Left ventricle myocardium superior (tissue), 1 donor: ENCODE results near the gene ST6GALNAC6. TPM values are rescaled to one million over a fixed set of nuclear protein-coding genes. Genes with fewer than 3 reads are reported as not detected.
A peak's percentile ranks its signal among the peaks of the same experiment; 100 is the strongest.

Source experiments
- ATAC-seq: fragments of 200-7000 bp; cut with Tn5 transposase; one replicate; pipeline ENCODE4 v1.9.1; 2020; ENCODE audit warnings: mild to moderate bottlenecking, moderate library complexity
- DNase-seq: peaks from one replicate; pipeline ENCODE4 v3.0.0-alpha.2; 2020
- intact Hi-C: fragments of 100-400 bp; cut with micrococcal nuclease; formaldehyde crosslinking; loops from one replicate; pipeline ENCODE4 v1.11.0; 2022
- total RNA-seq: library from RNA; stranded (reverse); fragmentation: NEBNext Ultra II Directional; extraction: Animal tissue kit (Norgen Biotek cat#: 25700); gene quantifications from one replicate; pipeline ENCODE4 v1.2.1, GENCODE V29; 2021
- donor health status: DM: no; HTN: yes; CAD: no; lungs with severe emphysema.

The ST6GALNAC6 gene
- total RNA-seq, 1 donor from 2014 or later = 50.5 TPM

DNA sequence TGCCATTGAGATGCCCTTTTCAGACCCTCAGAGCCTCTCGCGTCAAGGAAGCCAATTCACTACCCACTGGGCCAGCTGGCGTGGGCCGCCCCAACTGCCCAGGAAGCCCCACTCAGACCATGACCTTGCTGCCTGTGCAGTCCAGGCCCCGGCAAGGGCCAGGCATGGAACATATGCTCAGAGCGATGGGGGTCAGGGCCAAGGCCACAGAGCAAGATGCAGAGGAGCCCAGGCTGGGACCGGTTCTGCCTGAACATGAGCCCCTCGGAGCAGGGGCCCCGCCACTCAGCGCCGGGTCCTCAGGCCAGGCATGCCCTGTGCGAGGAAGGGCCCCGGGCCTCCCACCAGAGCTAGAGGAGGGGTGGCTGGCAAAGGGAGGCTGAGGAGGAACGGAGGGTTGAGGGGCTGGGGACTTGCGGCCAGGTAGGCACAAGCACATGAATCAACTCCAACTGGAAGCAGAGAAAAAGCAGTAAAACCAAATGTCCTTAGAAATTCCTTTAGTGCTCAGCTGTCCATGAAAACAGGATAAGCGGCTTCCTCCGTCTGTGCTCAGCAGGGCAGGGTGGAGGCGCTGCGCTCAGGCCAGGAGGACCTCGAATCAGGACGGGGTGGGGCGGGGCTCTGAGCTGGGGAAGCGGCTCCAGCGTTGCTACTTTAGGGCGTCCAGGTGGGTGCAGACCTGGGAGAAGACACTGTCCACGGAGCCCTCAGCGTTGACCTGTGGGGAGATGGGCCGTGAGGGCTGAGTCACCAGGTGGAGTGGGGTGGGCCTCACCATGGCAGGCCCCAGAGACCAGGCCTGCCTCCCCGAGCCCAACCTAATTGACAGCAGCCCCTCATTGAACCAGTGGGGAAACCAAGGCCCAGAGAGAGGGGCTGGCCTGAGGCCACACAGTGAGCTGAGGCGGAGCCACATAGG, 31.8 kb downstream of the ST6GALNAC6 start:
- intact Hi-C loops = no loop called here
- peak; percentile 69 for DNase-seq
- ATAC-seq = peak; percentile 18

DNA sequence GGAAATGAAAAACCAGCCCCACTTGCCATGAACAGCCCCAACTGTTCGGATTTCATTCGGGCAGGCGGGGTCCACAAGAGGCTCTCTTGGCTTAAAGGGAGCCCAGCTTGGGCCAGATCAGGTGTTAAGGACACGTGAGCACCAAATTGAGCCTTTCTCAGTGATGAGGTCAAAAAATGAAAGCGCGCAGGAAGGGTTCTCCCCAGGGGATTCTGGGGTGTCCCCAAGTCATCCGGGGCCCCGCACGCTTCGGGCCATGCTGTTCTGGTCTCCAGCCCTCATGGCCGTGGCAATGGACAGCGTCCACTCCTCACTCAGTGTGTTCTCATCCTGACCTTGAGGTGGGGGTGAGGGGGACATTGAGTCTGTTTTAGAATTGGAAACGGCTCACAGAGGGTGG, 32.9 kb downstream of the ST6GALNAC6 start:
- DNase-seq (no peak), ATAC-seq (no peak)
- intact Hi-C loops = no loop called here

DNA sequence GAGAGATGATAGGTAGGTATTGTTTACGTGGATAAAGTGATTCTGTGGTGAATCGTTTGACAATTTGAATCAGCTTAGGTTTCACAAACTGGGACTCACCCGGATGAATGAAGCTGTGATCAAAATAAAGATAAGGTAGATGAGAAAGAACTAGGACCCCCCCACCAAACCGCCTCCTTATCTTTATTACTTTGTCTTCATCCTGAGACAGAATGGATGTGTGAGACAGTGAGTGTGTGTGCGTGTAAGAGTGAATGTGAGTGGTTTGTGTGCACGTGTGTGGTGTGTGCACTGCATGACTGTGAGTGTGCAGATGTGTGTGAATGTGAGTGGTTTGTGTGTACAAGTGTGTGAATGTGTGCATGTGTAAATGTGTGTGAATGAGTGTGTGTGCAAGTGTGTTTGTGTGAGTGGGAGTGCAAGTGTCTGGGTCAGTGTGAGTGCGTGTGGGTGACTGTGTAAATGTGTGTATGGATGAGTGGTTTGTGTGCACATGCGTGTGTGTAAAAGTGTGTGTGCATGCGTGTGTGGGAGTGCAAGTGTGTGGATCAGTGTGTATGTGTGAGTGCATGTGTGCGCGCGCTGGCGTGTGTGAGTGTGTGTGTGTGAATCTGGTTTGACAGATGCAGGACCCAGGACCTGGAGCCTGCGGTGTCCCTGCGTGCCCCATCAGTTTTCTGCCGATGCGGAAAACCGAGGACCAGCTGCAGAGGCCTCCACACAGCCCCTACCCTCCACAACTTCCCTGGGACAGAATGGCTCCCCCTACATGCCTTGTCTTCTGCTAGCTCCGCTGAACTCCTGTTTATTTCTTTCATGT, 33.5 kb downstream of the ST6GALNAC6 start:
- no peak for DNase-seq
- intact Hi-C loops = no loop called here
- no peak for ATAC-seq

- intact Hi-C loops = no loop called here
- no peak for ATAC-seq
- no peak for DNase-seq
Measured at GRCh38 chr9:127863191-127863621, 36.2 kb downstream of the ST6GALNAC6 start.

DNA sequence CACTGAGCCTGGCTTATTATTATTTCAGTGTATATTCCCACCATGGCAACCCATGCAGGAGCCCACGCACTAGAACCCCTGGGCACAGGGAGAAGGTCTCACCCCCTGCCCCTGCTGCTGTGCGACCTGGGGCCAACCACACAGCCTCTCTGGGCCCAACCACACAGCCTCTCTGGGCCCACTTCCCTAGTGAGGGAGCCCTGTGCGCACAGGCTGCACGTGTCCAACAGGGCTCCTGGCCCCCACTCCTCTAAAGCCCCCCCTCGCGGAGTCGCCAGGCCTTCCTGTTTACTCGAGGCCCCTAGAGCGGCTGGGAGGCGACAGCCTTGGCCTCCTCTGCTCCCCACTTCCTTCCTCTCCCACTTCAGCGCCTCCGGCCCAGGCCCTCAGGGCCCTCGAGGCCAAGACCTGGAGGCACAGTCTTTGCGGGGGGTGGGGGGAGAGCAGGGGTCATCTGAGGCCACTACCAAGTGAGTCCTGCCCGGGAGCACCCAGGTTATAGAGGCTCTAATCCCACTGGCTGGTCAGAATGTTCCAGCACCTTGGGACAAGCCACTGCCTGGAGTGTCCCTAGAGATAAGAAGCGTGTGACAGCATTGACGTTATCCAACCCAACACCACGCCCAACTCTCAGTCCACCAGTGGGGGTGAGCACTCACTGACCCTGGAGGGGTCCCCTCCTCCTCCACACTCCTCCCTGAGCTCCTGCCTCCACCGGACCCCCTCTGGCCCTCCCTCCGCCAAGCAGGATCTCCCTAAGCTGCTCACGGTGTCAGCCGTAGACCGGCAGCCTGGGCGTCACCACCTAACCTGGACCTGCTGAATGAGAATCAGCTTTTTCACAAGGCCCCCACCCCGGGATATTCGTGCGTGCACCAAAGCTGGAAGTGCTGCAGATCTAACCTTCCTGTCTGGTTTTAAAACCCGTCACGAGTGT, 37.1 kb downstream of the ST6GALNAC6 start:
- ATAC-seq = peak; percentile 80
- DNase-seq = peak; percentile 90
- intact Hi-C loops = no loop called here

DNA sequence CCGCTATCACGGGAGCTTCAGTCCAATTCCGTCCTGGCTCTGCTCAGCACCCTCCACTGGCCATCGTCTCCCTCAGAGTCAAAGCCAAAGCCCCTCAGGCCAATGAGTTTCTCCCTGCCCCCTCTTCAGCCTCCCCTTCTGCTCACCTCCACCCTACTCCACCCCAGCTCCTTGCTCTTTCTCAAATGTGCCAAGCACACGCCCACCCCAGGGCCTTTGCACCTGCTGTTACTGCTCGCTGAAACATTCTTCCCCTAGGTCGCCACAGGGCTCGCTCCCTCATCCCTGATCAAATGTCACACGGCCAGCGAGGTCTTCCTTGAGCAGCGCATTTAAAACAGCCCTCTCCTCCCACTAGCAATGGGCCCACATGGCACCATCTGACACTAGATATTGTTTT, 38.6 kb downstream of the ST6GALNAC6 start:
- intact Hi-C loops = no loop called here

DNA sequence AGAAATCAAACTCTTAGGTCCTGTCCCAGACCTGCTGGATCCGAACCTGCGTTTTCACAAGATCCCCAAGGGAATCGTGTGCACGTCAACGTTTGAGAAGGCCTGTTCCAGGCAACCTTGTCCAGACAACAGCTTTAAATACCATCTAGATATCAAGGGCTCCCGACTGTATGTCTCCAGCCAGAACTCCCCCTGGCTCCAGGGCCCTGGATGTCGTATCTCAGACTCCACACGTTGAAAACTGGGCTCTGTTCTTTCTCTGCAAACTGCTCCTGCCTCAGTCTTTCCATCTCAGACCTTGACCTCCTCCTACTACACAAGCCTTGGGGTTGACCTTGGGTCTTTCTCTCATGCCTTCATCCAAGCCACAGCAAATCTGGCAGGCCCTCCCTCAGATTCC, 39.1 kb downstream of the ST6GALNAC6 start:
- DNase-seq (peak; percentile 66), ATAC-seq (peak; percentile 45)
- intact Hi-C loops = no loop called here

More for the DNA sequence above, 38.6 kb downstream of the ST6GALNAC6 start:
- no peak for ATAC-seq
- DNase-seq = no peak

DNA sequence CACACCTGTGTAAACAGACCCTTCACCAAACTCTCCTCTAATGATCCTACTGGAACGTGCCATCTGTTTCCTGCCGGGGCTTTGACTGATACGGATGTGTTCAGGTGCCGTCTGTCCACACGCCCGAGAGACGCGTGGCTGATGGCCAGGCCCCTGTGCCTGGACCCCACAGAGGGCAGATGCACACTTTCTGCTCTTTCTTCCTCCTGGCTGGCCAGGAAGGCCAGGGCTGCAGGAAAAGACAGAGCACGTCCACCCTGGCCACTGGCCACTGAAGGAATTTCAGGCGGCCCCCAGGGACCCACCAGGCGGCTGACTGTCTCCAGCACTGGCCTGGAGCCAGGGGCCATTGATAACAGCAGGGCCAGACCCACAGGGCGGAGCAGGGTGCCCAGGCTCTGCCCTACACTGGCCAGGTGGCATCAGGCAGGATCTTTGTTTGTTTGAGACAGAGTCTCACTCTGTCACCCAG, 41.3 kb downstream of the ST6GALNAC6 start:
- intact Hi-C loops = no loop called here
- peak; percentile 13 for ATAC-seq
- DNase-seq = peak; percentile 87

DNA sequence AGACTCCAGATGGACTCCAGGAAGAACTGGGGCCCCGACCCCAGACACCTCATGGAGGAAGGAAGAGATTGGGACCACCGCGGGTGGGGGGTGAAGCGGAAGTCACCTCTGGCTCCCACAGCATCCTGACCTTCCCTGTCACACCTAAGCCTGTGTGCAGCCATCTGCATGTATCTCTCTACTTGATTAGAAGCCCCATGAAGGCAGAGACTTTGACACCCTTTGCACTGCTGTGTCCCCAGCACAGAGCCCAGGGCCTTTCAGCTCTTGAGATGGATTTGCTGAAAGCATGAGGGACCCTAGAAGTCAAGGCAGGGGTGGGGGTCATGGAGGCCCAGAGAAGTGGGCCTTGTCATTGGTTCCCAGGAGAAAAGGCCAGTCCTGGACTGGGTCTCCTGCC, 42.1 kb downstream of the ST6GALNAC6 start:
- DNase-seq = no peak
- intact Hi-C loops = no loop called here
- ATAC-seq = no peak

- intact Hi-C loops = no loop called here
- no peak for DNase-seq
- no peak for ATAC-seq
Measured at GRCh38 chr9:127856729-127857116, 42.7 kb downstream of the ST6GALNAC6 start.

- intact Hi-C loops = no loop called here
- no peak for DNase-seq
Measured at GRCh38 chr9:127856094-127856728, 43.2 kb downstream of the ST6GALNAC6 start.

GRCh38 chr9:127855522-127855921, 43.9 kb downstream of the ST6GALNAC6 start:
- DNase-seq (no peak), ATAC-seq (no peak)
- intact Hi-C loops = no loop called here

More at GRCh38 chr9:127856094-127856728, 43.2 kb downstream of the ST6GALNAC6 start:
- no peak for ATAC-seq

GRCh38 chr9:127854960-127855359, 44.4 kb downstream of the ST6GALNAC6 start:
- intact Hi-C loops = no loop called here
- DNase-seq = no peak
- ATAC-seq = no peak

DNA sequence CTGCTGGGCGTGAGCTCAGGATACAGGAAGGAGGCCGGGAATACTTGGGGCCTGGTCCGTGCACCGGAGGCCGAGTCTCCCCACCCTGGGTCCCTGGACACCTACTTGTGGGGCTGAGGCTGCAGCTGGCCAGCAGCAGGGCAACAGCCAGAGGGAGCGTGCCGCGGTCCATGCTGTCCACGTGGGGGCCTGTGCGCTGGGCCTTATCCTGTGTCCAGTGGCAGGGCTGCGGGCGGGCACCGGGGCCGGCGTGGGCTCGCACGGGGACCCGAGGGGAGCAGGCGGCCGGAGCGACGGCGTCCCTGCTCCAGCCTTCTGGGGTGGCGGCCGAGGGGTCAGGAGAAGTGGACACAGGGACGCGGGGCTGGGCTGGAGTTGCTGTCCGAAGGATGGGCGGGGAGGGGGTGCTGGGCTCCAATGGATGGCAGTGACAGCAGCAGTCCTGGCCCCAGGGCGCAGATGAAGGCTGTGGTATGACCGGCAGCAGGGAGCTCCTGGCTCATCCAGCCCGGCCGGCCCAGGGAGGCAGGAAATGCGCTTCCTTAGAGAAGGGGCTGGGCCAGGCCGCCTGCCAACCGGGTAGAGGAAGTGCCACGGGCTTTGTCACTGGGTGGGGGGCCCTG, 45.1 kb downstream of the ST6GALNAC6 start, which contains the start of gene ENG:
Gene ENG, minus strand, starts transcription at position 475 of the 623 bp plus-strand sequence. Its CDS starts 303 bp downstream, at position 172.
- intact Hi-C loops = no loop called here
- peak; percentile 74 for ATAC-seq

DNA sequence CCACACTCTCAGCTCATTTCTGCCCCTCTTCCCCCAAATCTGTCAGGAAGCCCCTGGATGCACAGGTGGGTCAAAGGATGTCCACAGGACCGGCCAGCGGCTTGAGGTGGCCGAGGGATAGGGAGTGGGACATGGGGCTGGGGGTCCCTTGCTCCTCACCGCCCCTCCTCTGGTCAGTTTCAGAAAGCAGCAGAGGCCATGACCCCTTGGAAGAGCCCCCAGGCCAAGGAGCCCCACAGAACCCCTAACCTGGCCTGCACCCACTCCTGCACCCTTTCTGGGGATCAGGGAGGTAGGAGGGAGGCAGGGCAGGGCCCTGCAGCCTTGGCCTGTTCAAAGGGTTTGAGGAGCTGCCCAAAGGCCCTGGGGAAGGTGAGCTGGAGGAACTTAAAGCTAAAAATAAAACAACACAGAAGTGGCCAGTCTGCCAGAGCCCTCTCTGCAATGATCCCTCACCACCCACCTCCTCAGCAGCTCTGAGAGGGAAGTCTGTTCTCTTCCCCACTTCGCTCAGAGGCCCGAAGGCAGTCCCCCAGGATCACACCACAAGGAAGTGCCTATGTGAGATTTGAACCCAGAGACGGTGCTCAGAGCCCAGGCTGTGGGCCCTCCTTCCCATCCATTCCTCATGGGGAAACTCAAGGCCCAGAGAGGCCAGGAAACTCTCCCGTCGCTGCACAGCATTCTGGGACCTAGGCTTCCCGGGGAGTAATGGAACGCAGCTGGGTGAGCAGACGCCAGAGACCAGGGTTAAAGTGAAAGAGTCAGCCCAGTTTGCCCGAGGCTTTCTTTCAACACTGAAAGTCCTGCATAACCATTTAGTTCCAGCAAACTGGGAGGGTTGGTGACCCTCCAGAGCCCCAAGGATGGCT, 45.9 kb downstream of the ST6GALNAC6 start:
- intact Hi-C loops = no loop called here
- DNase-seq = no peak
- ATAC-seq = peak; percentile 2

More for the DNA sequence above, 45.1 kb downstream of the ST6GALNAC6 start, which contains the start of gene ENG:
- DNase-seq = peak; percentile 92

DNA sequence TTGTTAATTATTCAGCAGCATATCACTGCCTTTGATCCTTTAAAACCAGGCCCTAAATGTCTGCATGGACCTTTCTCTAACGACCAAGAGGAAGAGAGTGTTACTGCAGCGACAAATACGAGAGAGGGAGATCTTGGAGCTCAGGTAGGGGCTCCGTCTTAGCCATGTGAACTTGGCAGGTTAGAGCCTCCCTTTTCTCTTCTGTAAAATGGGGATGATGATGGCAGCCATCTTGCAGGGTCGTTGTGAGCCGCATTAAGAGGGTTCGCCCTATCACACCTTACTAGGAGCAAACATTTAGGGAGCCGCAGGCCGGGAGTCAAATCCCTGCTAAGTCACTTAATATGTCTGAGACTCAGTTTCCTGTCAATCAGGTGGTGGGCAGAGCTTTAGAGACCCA, 46.6 kb downstream of the ST6GALNAC6 start:
- no peak for ATAC-seq
- DNase-seq = no peak
- intact Hi-C loops = no loop called here

- no peak for ATAC-seq
- DNase-seq = no peak
- intact Hi-C loops = no loop called here
Measured at GRCh38 chr9:127850286-127850830, 49.0 kb downstream of the ST6GALNAC6 start.
